ENCODE results near the gene PRMT6.
"Not testable (repeated sequence)": the region's sequence is repeated elsewhere in the genome, so short reads cannot be mapped to it uniquely, and the experiment has no call there.

PRMT6 gene

DNA sequence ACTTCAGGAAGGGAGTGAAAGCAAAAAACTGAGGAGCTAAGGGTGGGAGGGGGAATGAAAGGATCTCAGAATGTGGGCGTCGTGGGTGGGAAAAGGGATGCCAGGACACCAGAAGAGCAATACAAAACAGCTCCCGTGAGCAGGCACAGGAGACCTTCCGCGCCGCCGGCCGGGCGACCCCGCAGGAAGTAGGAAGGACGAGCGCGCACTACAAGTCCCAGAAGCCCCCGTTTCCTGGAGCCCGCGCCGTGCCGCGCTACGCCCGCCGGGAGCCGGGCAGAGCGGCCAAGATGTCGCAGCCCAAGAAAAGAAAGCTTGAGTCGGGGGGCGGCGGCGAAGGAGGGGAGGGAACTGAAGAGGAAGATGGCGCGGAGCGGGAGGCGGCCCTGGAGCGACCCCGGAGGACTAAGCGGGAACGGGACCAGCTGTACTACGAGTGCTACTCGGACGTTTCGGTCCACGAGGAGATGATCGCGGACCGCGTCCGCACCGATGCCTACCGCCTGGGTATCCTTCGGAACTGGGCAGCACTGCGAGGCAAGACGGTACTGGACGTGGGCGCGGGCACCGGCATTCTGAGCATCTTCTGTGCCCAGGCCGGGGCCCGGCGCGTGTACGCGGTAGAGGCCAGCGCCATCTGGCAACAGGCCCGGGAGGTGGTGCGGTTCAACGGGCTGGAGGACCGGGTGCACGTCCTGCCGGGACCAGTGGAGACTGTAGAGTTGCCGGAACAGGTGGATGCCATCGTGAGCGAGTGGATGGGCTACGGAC is at the start of gene PRMT6:
Gene PRMT6 (plus strand): TSS at position 249 of the 771 bp plus-strand sequence. CDS start 42 bp downstream, at position 291.
- no peak for FAIRE-seq

DNA sequence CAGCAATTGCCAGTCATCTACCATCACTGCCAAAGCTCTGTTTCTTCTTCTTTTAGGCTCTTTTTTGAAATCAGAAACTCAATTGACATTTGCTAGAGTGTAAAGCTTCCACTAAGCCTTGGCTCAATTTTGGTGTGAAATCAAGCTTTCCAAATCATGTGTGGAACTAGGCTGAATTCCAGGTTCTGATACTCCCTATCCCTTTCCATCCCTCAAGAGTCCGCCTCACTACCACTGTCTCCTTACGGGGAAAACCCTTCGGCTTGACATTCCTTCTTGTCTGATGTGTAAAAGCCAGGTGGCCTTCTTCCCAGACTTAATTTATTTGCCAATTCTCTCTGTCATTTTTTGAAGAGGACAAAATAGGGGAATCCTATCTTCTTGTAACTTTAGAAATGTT is 47.2 kb upstream of the PRMT6 start:
- no peak for FAIRE-seq

DNA sequence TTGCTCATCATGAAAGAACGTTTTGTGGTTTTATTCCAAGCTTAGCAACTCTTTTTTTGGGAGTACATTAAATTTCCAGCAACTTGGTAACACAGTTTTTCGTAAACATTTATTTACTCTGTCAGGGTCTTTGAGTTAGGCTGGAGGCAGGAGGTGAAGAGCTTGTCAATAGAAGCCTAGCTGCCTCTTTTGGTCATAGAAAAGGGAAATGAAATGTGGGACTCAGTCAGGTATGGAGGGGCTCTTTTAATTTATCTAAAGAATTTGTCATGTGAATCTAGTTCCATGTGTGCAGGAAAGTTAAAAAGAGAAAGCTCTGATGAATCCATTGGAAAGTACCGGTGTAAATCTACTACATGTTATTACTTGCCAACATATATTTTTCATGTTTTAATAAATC is 45.9 kb upstream of the PRMT6 start:
- no peak for FAIRE-seq

DNA sequence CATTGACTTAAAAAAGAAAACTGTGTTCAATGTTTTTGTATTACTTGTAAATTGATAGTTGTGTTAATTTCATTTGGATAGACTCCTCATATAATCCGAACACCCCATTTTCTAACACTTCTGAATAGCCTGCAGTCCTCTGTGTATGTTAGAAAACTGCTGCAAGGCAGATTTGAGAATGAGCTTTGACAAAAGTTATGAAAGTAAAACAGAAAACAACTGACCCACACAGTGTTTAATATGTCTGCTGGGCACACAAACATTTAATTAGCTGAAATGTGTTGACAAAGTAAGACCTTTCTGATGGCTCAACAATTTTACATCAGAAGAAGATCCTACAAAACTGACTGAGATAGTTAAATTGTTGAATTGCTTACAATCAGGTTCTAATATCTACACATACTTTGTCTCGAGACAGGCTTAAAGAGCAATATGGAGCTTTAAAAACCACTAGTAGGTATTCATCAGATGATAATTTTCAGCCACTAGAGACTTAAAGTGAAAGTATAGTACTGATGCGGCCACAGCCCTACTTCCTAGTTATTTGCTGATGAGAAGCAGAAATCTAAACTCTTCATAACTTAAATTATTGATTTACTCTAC is 40.0 kb upstream of the PRMT6 start:
- no peak for FAIRE-seq

DNA sequence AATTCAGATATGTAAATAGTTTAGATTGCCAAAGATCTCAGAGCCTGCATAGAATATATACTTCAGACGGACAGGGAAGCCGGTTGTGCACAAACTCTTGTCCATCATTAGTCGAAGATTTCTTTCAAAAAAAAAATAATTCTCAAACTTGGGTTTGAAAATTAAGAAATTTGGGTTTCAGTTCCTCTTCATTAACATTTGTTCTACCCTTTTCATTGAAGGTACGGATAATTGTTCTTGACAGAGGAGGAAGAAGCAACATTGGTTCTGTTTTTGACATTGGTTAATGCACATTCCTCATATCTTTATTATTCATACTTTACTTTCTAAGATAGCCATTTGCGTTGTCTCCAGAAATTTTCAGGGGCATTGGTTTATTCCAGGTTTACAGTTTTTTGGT is 38.0 kb upstream of the PRMT6 start:
- no peak for FAIRE-seq

DNA sequence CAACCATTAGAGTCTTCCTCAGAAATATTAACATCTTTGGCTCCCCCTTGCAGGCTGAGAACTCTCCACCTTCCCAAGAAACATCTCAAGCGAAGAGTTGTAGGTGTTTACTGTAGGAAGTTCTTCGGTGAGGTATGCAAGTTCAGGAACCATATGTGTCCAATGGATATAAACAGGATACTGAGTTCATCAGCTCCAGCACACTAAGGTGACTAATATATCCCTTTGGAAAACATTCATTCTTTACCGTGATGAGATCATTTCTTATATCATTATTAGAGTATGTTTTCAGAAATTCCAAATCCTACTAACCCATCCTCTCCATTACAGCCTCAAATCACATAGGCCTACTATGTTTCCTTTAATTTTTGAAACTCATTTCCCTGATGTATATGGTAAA is 37.3 kb upstream of the PRMT6 start:
- no peak for FAIRE-seq

DNA sequence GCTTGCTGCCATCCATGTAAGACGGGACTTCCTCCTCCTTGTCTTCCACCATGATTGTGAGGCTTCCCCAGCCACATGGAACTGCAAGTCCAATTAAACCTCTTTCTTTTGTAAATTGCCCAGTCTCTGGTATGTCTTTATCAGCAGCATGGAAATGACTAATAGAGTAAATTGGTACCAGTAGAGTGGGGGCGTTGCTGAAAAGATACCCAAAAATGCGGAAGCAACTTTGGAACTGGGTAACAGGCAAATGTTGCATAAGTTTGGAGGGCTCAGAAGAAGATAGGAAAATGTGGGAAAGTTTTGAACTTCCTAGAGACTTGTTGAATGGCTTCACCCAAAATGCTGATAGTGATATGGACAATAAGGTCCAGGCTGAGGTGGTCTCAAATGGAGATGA is 17.6 kb upstream of the PRMT6 start:
- not testable (repeated sequence) for FAIRE-seq

DNA sequence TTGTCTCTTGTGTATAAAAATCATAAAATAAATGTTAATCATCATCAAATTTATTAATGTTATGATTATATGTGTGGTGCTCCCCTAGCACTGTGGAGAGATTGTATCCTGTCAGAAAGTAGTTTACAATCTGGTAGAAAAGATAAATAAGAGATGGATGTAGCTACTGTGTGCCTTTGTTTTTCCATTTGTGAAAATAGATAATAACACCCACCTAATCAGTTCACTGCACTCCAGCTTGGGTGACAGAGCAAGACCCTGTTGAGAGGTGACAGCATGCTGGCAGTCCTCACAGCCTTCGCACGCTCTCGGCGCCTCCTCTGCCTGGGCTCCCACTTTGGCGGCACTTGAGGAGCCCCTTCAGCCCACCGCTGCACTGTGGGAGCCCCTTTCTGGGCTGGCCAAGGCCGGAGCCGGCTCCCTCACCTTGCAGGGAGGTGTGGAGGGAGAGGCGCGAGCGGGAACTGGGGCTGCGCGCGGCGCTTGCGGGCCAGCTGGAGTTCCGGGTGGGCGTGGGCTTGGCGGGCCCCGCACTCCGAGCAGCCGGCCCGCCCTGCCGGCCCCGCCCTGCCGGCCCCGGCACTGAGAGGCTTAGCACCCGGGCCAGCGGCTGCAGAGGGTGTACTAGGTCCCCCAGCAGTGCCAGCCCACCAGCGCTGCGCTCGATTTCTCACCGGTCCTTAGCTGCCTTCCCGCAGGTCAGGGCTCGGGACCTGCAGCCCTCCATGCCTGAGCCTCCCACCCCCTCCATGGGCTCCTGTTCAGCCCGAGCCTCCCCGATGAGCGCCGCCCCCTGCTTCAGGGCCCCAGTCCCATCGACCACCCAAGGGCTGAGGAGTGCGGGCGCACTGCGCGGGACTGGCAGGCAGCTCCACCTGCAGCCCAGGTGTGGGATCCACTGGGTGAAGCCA is 11.9 kb upstream of the PRMT6 start:
- not testable (repeated sequence) for FAIRE-seq

DNA sequence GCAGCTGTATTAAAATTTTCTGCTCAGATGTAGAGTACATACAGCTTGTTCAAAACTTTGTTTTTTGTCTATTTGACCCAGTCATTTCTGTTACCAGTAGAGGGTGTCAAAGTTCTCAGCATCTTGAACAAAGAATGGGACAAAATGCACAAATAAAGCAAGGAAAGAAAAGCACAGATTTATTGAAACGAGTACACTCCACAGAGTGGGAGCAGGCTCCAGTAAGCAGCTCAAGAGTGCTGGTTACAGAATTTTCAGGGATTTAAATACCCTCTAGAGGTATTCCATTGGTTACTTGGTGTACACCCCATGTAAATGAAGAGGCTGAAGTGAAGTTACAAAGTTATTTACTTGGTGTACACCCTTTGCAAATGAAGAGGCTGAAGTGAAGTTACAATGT is 8.9 kb upstream of the PRMT6 start:
- no peak for FAIRE-seq

DNA sequence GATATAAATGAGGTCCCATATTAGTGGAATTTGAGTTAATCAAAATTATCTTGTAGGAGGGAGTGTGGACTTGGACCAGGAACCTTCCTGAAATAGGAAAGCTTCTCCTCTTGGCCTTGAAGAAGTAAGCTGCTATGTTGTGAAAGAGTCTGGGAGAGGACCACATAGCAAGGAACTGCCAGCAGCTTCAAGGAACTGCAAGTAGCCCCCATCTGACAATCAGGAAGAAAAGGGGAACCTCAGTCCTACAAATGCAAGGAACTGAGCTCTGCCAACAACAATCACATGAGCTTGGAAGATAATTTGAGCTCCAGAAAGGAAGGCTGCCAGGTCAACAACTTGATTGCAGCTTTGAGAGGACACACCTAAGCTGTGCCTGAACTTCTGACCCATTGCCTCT is 8.2 kb upstream of the PRMT6 start:
- no peak for FAIRE-seq

DNA sequence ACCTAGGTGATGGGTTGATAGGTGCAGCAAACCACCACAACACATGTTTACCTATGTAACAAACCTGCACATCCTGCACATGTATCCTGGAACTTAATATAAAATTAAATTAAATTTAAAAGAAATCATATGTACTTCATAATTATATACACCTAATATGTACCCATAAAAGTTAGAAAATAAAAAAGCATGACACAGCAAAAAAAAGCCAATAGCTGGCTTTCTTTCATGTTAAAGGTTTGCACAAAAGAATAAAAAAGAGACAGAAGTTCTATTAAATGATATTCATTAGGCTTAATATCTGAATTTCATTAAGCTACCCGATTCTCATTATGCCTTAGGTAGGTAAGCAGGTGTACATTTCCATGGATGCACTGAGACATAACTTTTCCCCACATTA is 5.2 kb upstream of the PRMT6 start:
- FAIRE-seq, result no peak

DNA sequence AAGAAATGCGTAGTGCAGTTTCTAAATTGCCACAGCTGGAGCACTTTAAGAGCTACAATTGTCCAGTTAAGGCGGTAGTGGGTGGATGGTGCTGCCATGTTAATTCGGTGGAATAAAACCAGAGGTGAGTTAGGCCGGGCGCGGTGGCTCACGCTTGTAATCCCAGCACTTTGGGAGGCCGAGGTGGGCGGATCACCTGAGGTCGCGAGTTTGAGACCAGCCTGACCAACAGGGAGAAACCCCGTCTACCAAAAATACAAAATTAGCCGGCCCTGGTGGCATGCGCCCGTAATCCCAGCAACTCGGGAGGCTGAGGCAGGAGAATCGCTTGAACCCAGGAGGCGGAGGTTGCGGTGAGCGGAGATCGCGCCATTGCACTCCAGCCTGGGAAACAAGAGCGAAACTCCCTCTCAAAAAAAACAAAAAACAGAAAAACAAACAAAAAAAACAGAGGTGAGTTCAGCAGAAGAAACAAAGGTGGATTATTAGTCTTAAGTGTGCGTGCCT is 502 bp upstream of the PRMT6 start:
- not testable (repeated sequence) for FAIRE-seq

DNA sequence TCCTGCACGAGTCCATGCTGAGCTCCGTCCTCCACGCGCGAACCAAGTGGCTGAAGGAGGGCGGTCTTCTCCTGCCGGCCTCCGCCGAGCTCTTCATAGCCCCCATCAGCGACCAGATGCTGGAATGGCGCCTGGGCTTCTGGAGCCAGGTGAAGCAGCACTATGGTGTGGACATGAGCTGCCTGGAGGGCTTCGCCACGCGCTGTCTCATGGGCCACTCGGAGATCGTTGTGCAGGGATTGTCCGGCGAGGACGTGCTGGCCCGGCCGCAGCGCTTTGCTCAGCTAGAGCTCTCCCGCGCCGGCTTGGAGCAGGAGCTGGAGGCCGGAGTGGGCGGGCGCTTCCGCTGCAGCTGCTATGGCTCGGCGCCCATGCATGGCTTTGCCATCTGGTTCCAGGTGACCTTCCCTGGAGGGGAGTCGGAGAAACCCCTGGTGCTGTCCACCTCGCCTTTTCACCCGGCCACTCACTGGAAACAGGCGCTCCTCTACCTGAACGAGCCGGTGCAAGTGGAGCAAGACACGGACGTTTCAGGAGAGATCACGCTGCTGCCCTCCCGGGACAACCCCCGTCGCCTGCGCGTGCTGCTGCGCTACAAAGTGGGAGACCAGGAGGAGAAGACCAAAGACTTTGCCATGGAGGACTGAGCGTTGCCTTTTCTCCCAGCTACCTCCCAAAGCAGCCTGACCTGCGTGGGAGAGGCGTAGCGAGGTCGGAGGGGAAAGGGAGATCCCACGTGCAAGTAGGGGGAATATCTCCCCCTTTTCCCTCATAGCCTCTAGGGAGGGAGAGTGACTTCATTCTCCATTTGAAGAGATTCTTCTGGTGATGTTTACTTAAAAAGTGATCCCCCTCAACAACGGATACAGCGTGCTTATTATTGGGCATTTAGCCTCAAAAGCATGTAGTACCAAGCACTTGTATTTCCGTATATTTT is 991 bp downstream of the PRMT6 start:
- no peak for FAIRE-seq

DNA sequence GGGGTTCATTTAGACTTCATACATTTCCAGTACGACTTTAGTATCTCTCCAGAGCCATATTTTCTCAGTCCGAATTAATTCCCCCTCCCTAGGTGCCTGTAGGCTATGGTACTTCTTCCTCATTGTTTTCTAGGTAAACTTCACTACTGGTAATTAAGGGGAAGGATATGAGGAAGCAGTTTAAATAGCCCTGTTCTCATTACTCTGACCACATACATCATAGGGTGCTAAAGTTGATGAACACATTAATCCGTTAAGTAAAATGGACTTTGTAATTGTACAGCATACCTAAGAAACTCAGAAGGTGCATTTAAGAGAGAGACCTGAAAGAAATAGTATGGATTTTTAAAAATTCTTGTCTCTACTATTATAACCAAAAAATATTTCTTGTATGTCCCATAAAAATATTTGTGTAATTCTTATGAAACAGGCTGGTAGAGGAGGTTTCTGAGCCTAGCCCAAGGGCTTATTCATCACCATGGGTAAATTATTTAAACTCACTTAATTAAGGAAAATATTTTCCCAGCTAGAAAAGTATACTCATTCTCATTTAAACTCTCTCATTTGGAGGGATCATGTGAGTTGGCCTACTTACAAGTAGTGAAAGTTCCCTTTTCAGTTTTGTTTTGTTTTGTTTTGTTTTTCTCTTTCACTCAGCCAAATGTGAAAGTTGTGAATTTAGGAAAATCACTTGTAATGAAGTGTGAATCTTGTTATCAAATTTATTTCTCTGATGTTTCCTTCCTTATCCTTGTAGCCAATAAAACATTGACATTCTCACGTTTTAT is 2.0 kb downstream of the PRMT6 start:
- no peak for FAIRE-seq

DNA sequence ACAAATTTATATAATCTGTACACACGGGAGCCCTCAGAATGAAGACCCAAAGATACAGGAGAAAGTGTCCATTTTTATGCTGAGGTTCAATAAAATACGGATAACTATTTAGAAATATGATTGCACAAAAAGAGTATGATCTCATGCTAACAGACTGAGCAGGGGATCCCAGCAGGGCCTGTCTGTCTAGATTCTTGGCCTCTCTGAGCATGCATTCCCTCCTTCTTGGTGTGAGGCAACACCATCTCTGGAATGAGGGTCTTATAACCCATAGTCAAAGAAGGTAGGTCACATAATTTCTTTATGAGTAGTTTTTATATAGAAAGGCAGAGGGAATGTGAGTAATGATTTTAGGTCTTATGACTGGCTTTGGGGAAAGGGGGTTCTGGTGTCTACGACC is 5.4 kb downstream of the PRMT6 start:
- FAIRE-seq, result no peak

DNA sequence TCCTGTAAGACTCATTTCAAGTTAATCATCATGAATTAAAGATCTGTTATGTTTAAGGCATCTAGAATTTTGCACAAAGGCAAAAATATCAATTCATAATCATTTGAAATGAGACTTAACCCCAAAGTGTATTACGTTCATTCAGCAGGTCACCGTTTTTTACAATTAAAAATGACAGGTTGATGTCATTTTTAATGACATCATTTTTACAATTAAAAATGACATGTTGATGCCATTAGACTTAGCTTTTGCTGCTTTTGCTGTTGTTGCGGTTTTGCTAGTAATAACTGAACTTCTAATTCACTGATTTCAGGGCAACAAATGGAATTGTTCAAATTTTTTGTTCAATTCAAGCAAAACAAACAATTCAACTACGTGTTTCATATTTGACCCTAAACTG is 17.0 kb downstream of the PRMT6 start:
- FAIRE-seq, result no peak

DNA sequence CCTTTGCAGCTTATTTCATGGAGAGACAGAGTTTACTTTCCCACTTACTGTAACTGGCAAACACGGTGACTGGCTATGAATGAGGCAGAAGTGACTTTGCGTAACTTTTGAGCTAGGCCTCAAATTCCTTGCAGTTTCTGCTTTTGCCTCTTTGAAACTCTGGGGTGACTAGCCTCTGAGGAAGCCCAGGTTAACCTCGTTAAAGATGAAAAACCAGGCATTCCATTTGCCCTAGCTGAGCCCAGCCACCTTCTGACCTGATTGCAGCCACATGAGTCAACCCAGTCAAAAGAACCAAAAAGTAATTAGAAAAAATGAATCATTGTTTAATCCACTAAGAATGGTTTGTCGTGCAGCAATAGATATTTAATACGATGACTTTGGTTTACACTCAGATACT is 20.4 kb downstream of the PRMT6 start:
- no peak for FAIRE-seq

DNA sequence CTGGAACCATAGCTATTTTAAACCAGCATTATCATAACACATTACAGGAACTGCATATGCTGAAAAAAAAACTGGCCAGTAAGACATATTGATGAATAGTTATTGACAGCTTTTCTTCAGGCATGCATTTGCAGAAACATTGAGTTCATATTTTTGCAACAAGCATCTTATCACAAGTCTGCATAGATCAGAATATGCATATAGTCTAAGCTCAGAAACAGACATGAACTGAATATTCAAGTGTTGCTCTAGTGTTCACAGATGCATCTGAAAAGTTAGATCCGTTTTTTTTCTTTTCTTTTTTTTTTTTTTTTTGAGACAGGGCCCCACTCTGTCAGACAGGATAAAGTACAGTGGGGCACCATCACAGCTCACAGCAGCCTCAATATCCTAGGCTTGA is 22.8 kb downstream of the PRMT6 start:
- no peak for FAIRE-seq

DNA sequence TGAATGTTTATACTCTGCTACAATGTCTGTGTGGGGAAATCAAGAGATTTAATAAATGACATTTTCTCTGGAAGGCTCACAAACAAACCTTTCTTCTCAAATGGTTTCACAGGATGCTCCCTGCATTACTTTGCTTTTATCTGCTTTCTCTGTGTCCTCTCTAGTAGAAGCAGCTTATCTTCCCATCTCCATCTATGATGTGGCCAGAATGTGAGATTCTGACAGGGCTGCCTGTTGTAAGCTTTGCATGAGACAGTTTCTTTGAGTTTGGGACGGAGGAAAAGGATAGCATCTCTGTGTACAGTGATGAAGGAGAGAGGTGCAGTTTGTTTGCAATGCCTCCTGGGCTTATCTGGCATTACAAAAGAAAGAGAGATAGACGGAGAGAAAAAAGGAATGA is 24.6 kb downstream of the PRMT6 start:
- FAIRE-seq, result no peak

DNA sequence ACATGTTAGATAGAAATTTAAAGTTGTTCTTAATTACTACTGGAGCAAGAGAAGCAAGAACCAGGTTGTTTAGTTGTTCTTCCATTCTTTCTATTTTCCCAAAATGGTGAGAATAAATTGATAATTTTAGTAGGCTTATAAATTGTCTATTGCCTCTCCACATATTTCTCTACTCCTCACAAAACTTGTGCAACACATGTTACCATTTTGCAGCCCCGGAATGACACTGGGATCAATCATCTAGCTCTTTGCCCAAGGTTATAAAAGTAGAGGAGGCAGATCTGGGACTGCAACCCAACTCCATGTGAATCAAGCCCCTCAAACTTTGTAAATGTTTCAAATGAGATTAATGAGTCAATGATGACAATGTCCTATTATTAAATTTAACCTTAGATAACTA is 34.9 kb downstream of the PRMT6 start:
- no peak for FAIRE-seq

DNA sequence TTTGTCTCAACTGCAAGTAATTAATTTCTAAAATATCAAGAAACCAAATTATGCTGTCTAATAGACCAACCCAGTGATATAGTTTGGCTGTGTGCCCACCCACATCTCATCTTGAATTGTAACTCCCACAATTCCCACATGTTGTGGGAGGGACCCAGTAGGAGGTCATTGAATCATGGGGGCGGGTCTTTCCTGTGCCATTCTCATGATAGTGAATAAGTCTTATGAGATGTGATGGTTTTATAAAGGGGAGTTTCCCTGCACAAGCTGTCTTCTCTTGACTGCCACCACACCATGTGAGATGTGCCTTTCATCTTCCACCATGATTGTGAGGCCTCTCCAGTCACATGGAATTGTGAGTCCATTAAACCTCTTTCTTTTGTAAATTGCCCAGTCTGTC is 36.9 kb downstream of the PRMT6 start:
- not testable (repeated sequence) for FAIRE-seq

DNA sequence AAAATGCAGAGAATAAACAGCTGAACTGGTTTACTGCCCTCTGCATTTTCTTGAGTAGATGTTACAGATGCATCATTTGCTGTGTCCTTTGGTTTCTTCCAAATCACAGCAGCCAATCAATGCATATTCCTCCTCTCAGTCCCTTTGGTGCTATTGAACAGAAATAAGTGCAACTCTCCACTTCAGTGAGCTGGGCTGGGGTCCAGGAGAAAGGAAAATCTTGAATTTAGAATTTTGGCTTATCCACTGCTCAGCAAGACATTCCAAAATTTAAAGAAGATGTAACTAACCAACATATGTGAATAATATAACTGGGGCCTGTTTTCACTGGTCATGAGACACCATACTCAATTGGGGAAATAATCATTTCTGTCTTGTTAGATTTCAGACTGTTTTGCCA is 39.2 kb downstream of the PRMT6 start:
- FAIRE-seq, result no peak
